Pancreas (tissue), 10 donors: ENCODE measurements around the gene GBGT1. TPM values are rescaled to one million over a fixed set of nuclear protein-coding genes. Genes with fewer than 3 reads are reported as not detected.
A peak's percentile ranks its signal among the peaks of the same experiment; 100 is the strongest.

Experiments used
- ATAC-seq, 4 donors: fragments of 200-7000 bp; cut with Tn5 transposase; one replicate each; pipeline versions ENCODE4 v1.8.0 to v1.9.1; 2020; ENCODE audit warnings: mild to moderate bottlenecking in 4 of 4, moderate library complexity in 4 of 4
- DNase-seq, 6 donors: peaks; one replicate each; pipeline ENCODE4 v3.0.0-alpha.2; 2020
- FAIRE-seq: peaks from 2 replicates; lab custom pipeline; 2012; peaks lifted over from hg19 to GRCh38; lab: Jason Lieb, UNC
- H3K27ac ChIP-seq, 4 donors: fragments of 200-600 bp; sonication (generic); 1 replicate in 3 of 4; 2 replicates in 1 of 4; pipeline versions ENCODE4 v1.5.0 to v1.8.0; 2020
- H3K27me3 ChIP-seq, 4 donors: fragments of 200-600 bp; one replicate each; pipeline ENCODE4 v1.8.0; 2021
- H3K36me3 ChIP-seq, 3 donors: fragments of 200-600 bp; sonication (generic) in 1 of 3; one replicate each; pipeline versions ENCODE4 v1.5.0 to v1.8.0; 2020 to 2021
- H3K4me1 ChIP-seq, 3 donors: fragments of 200-600 bp; one replicate each; pipeline ENCODE4 v1.8.0; 2021
- H3K4me3 ChIP-seq, 4 donors: fragments of 200-600 bp; sonication (generic) in 2 of 4; one replicate each; pipeline versions ENCODE4 v1.5.0 to v1.8.0; 2020 to 2021
- H3K9me3 ChIP-seq, 4 donors: fragments of 200-600 bp; one replicate each; pipeline ENCODE4 v1.8.0; 2021
- CTCF ChIP-seq, 4 donors: fragments of 200-600 bp; sonication (generic) in 3 of 4; IDR thresholded peaks; one replicate each; pipeline versions ENCODE4 v1.5.0 to v1.8.0; 2021; ENCODE audit warnings: antibody characterized with exemption in 4 of 4
- whole genome bisulfite sequencing, 2 donors: extraction: QIAGEN DNeasy Blood & Tissue Kit; methylation state at CpG; one replicate each; pipeline ENCODE4 v1.1.7; 2013; 5-methylcytosine and 5-hydroxymethylcytosine counted together
- intact Hi-C, 3 donors: fragments of 100-400 bp; cut with DNase I; formaldehyde crosslinking; loops; one replicate each; pipeline versions ENCODE4 v1.11.1 to v1.14.2; 2022
- polyA plus RNA-seq, 2 donors: library from polyadenylated mRNA; stranded (reverse); fragments of 200-250 nt; gene quantifications; one replicate each; pipeline ENCODE4 v1.2.3, GENCODE V29; 2013
- total RNA-seq, 6 donors: library from RNA; stranded (reverse); fragmentation: NEBNext Ultra II Directional in 4 of 6; extraction: Animal tissue kit (Norgen Biotek cat#: 25700) in 4 of 6; gene quantifications; one replicate each; pipeline versions ENCODE4 v1.2.1 to v1.2.4, GENCODE V29; 2021 to 2023
- donor health status: healthy with polysubstance abuse.
- donor health status: DM: no; HTN: no; CAD: no; lungs with moderate emphysema.
- donor health status: DM: no; HTN: no; CAD: no.
- donor health status: control.
- donor health status: control.
- donor health status: Bipolar disorder and iron deficiency.
- donor health status: DM: yes; HTN: yes; CAD: no.
- donor health status: DM: no; HTN: no; CAD: no.
- donor health status: DM: no; HTN: no; CAD: no.
- donor health status: DM: yes; HTN: yes; CAD: no.

GBGT1 gene
- total and polyA plus RNA-seq, 8 donors = 1.5 to 11.9 (median 4.0) TPM

DNA sequence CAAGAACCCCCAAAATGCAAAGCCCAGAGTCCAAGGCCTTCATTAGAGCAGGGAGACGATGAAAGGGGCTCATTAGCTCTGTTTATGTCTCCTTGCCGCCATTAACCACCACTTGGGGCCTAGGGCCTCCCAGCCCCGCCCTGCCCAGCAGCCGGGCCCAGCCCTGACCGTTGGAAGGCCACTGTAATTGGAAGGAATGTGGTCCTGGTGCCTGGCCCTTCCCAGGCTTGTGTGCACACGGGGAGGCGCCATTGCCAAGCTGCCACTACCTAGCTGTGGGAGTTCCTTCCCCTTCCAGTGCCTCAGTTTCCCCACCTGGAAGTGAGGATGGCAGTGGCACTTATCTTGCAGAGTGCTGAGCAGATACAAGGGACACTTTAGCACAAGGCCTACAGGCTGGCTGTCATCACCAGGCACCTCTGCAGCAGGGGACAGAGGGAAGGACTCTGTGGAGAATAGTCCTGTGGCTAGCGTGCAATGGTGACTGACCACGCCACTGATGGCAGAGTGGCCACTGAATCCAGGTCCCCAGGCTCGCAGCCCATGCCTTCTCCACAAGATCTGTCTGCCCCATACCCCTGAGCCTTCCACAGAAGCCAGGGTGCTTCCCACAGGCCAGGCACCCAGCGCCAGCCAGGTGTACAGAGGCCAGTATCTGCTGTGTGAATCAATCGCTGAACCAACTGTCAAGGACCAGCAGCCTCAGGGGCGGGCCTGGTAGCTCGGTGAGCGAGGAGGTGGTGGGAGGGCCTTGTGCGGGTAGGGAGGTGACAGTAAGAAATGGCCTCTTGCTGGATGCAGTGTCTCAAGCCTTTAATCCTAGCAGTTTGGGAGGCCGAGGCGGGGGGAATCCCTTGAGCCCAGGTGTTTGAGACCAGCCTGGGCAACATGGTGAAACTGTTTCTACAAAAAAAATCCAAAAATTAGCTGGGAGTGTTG lies 20.8 kb downstream of the GBGT1 start:
- H3K27me3 ChIP-seq = no peaks in the 10 kb centered on the region
- no peaks in the 10 kb centered on the region for H3K36me3 ChIP-seq
- peak in 1 of 4 donors; percentile 4 for ATAC-seq
- intact Hi-C loops = loop anchor here in 2 of 3 donors (5.0 kb wide), 2 partner anchors 36 to 101 kb away; no protein-coding TSS in a partner anchor
- H3K9me3 ChIP-seq = no peaks in the 10 kb centered on the region
- H3K27ac ChIP-seq = peak overlapping the region in 1 of 4 donors; percentile 28
- peak in 2 of 6 donors; percentile 26 to 39 for DNase-seq
- H3K4me3 ChIP-seq = no peak overlapping the region
- peaks cover 12 to 41% (median 15%) of the 10 kb centered on the region in 3 donors for H3K4me1 ChIP-seq
- no peak for TF ChIP-seq CTCF (IDR thresholded peaks at IDR 0.05)
- 76 to 78% methylated on average over 18 of the region's 18 CpGs for WGBS, 2 donors
- FAIRE-seq = no peak

GRCh38 chr9:133141833-133142595 lies 21.7 kb downstream of the GBGT1 start:
- Histone ChIP-seq H3K4me1 (peaks cover 16 to 42% (median 19%) of the 10 kb centered on the region in 3 donors), H3K4me3 (no peak overlapping the region), H3K36me3 (no peaks in the 10 kb centered on the region), H3K27ac (peak overlapping the region in 1 of 4 donors; percentile 28), H3K27me3 (no peaks in the 10 kb centered on the region), H3K9me3 (no peaks in the 10 kb centered on the region)
- intact Hi-C loops = loop anchor here in 2 of 3 donors (5.0 kb wide), 2 partner anchors 35 to 100 kb away; no protein-coding TSS in a partner anchor
- 37 to 39% methylated on average over 15 to 16 of the region's 16 CpGs for WGBS, 2 donors
- DNase-seq = peak; percentile 61 to 92 (median 85)
- FAIRE-seq = no peak
- peak; percentile 3 to 51 (median 35) for ATAC-seq
- TF ChIP-seq CTCF (IDR thresholded peaks at IDR 0.05) = no peak

DNA sequence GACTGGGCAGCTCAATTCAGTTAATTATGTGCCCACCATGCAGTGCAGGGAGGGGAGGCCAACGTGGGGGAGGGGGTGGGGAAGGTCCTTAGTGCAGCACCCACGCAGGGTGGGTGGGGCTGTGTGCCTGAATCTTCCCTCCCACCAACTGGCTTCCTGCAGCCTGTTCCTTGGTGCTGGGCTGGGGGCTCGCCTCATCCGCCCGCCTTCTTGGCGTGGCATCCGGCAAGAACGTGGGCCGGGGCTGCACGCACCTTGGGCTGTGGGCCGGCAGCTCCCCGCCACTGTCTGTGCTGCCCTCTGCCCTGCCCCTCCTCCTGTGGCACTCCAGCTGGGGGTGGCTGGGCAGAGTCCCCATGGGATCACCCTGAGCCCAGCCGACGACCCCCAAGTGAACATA lies 23.1 kb downstream of the GBGT1 start:
- H3K27ac ChIP-seq = no peak overlapping the region

GRCh38 chr9:133140174-133140505 lies 23.6 kb downstream of the GBGT1 start:
- FAIRE-seq = no peak
- ATAC-seq = no peak
- H3K36me3 ChIP-seq = no peaks in the 10 kb centered on the region
- H3K27ac ChIP-seq = no peak overlapping the region
- H3K4me3 ChIP-seq = no peak overlapping the region
- no peak for TF ChIP-seq CTCF (IDR thresholded peaks at IDR 0.05)
- DNase-seq = peak in 2 of 6 donors; percentile 7 to 37
- intact Hi-C loops = loop anchor here in 2 of 3 donors (5.0 kb wide), 2 partner anchors 33 to 98 kb away; no protein-coding TSS in a partner anchor
- no peaks in the 10 kb centered on the region for H3K9me3 ChIP-seq
- H3K27me3 ChIP-seq = no peaks in the 10 kb centered on the region
- peaks cover 21 to 53% (median 25%) of the 10 kb centered on the region in 3 donors for H3K4me1 ChIP-seq
- WGBS, 2 donors = 81 to 92% methylated on average over 4 of the region's 4 CpGs

More for the DNA sequence above, 23.1 kb downstream of the GBGT1 start:
- H3K27me3 ChIP-seq = no peaks in the 10 kb centered on the region
- DNase-seq = peak in 2 of 6 donors; percentile 9 to 32
- TF ChIP-seq CTCF (IDR thresholded peaks at IDR 0.05) = no peak
- no peak for ATAC-seq
- WGBS, 2 donors = 86 to 90% methylated on average over 13 to 14 of the region's 14 CpGs
- peaks cover 19 to 48% (median 20%) of the 10 kb centered on the region in 3 donors for H3K4me1 ChIP-seq
- FAIRE-seq = no peak
- intact Hi-C loops = loop anchor here in 2 of 3 donors (5.0 kb wide), 2 partner anchors 33 to 98 kb away; no protein-coding TSS in a partner anchor
- no peak overlapping the region for H3K4me3 ChIP-seq
- no peaks in the 10 kb centered on the region for H3K36me3 ChIP-seq
- no peaks in the 10 kb centered on the region for H3K9me3 ChIP-seq
